CD4-positive, alpha-beta T cell treated with Interferon alpha-2 for 1 hour (primary cell): ENCODE measurements around the gene CUTA.
A peak's percentile ranks its signal among the peaks of the same experiment; 100 is the strongest.

ENCODE experiments used
- DNase-seq, 2 donors: peaks; one replicate each; pipeline ENCODE4 v3.0.0-alpha.2; 2020 to 2022

The CUTA gene

GRCh38 chr6:33417903-33418689 is at the start of gene CUTA:
CUTA (minus strand) TSS chr6:33418107; CDS start chr6:33418000, 107 bp downstream.
- DNase-seq: peak; percentile 100

GRCh38 chr6:33467091-33467490 is 49.2 kb upstream of the CUTA start:
- DNase-seq: no peak

GRCh38 chr6:33466075-33466735 is 48.3 kb upstream of the CUTA start:
- no peak for DNase-seq

- DNase-seq: no peak
These were observed 41.3 kb upstream of the CUTA start for GRCh38 chr6:33459226-33459625.

- DNase-seq: no peak
These were observed 40.8 kb upstream of the CUTA start for GRCh38 chr6:33458676-33459075.

GRCh38 chr6:33456156-33456555 is 38.2 kb upstream of the CUTA start:
- no peak for DNase-seq

GRCh38 chr6:33455051-33455450 is 37.1 kb upstream of the CUTA start:
- DNase-seq: no peak

- peak; percentile 95 to 97 for DNase-seq
These were observed 36.4 kb upstream of the CUTA start, which contains the start of gene ZBTB9 for GRCh38 chr6:33454009-33454946. ZBTB9 (plus strand) TSS chr6:33454576; CDS start chr6:33455101, 525 bp downstream.

GRCh38 chr6:33453393-33454008 is 35.6 kb upstream of the CUTA start:
- DNase-seq: no peak

GRCh38 chr6:33452496-33452895 is 34.6 kb upstream of the CUTA start:
- DNase-seq: no peak

GRCh38 chr6:33451606-33452005 is 33.7 kb upstream of the CUTA start:
- DNase-seq: no peak

GRCh38 chr6:33450434-33450833 is 32.5 kb upstream of the CUTA start:
- no peak for DNase-seq

GRCh38 chr6:33446356-33446755 is 28.4 kb upstream of the CUTA start:
- no peak for DNase-seq

GRCh38 chr6:33445119-33445603 is 27.3 kb upstream of the CUTA start:
- no peak for DNase-seq

GRCh38 chr6:33443619-33444504 is 26.0 kb upstream of the CUTA start:
- no peak for DNase-seq

GRCh38 chr6:33443025-33443424 is 25.1 kb upstream of the CUTA start:
- DNase-seq: no peak

- no peak for DNase-seq
These were observed 24.4 kb upstream of the CUTA start for GRCh38 chr6:33442283-33442682.

- no peak for DNase-seq
These were observed 23.6 kb upstream of the CUTA start for GRCh38 chr6:33441457-33441856.

GRCh38 chr6:33440649-33441309 is 22.9 kb upstream of the CUTA start:
- DNase-seq: no peak

GRCh38 chr6:33439956-33440648 is 22.2 kb upstream of the CUTA start:
- no peak for DNase-seq
